HG03045 (cell line): ENCODE data around the gene RABGAP1.

Source experiments
- ATAC-seq: cut with Tn5 transposase; IDR thresholded peaks from one replicate; pipeline ENCODE4 v1.9.1; 2021; ENCODE audit warnings: mild to moderate bottlenecking, moderate library complexity; ENCODE audit not compliant: unreplicated experiment

The RABGAP1 gene

DNA sequence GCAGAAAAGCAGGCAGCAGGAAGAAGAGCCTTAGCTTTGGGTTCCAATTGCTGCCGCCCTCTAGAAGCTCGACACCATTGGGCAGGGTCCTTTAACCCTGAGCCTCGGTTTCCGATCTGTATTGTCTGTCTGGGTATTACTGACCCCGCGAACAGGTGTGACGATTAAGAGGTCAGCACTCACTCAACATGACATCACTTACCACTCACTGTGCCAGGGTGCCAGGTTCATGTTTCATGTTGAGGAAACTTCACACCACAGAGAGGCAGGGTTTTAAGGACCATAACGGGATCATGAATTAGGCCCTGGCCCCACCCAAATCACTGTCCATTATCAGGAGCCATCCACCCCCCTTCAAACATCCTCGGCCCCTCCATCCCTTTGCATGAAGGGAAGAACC is 168.2 kb downstream of the RABGAP1 start:
- no peak for ATAC-seq

GRCh38 chr9:123109540-123110279 is 168.9 kb downstream of the RABGAP1 start:
- ATAC-seq: no peak

GRCh38 chr9:123111427-123112014 is 170.7 kb downstream of the RABGAP1 start:
- ATAC-seq: no peak

GRCh38 chr9:123112015-123112975 is 171.5 kb downstream of the RABGAP1 start:
- ATAC-seq: no peak

DNA sequence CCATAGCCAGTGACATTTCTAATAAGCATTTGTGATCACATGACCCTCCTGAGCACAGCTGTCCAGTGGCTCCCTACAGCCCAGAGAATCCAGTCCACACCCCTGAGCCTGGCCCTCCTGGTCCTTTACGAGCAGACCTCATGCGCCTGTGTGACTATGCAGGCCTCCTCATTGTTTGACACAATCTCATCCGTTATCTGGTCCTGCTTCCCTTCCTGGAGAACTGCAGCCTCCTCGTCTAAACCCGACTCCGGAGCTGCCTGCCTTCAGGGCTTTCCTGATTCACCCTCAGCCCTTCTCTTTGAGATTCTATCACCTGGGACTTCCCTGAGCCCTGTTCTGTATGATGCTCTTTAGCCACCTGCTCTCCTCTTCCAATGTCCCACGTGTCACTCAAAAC is 172.4 kb downstream of the RABGAP1 start:
- no peak for ATAC-seq

GRCh38 chr9:123115146-123115913 is 174.5 kb downstream of the RABGAP1 start:
- no peak for ATAC-seq

DNA sequence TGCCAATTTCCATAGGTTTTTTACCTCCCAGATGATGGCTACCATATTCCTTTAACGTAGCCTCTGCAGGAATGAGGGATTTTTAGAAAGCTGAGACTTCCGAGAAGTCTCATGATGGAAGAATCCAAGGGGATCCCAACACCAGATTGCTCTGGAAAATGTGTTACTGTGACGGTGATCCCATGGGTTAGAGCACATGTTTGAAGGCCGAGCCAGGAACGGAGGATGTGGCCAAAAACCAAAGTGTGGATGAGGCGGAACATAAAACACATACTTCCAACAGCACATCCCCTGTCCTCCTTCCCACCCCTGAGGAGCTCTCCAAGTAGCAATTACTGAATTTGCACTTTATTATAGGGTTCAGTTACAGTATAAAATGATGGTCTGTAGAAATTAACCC is 175.2 kb downstream of the RABGAP1 start:
- no peak for ATAC-seq

DNA sequence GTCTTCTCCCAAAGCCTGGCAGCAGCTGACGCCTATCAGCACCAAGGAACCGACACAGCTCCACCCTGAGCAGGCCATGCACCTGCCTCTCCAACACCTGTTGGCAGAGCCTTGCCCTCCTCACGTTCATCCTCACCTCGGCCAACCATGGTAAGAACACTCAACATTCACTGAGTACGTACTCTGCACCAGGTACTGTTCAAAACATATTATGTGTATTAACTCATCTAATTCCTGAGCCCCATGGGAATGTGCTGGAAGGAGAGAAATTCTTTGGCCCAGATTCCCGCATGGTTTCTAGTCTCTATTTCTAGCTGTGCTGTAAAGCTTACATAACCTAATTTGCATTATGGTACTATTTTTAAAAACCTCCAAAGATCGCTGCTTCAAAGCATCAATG is 178.7 kb downstream of the RABGAP1 start:
- no peak for ATAC-seq

- no peak for ATAC-seq
Measured at GRCh38 chr9:123120131-123120530, 179.3 kb downstream of the RABGAP1 start.

- ATAC-seq: no peak
Measured at GRCh38 chr9:123120953-123121352, 180.1 kb downstream of the RABGAP1 start.

DNA sequence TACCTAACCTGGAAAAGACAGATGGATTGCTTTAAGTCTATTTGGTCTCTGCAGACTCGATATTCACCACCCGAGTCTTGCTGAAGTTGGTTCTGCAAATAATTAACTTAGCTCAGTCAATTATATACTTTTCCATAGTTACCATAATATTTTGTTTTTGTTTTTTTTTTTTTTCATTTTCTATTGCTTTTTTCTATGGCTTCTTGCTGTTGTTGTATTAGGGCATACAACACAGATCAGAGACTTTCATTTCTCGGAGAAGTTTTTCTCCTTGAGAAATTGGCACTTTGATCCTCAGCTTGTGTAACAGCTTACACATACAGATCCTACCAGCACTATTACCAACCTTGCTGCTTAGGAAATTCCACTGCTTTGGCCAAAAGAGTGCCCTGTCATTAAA is 180.6 kb downstream of the RABGAP1 start:
- no peak for ATAC-seq

- no peak for ATAC-seq
Measured at GRCh38 chr9:123127512-123128075, 186.8 kb downstream of the RABGAP1 start.

GRCh38 chr9:123128591-123128990 is 187.8 kb downstream of the RABGAP1 start:
- ATAC-seq: no peak

- no peak for ATAC-seq
Measured at GRCh38 chr9:123129423-123129822, 188.6 kb downstream of the RABGAP1 start.

DNA sequence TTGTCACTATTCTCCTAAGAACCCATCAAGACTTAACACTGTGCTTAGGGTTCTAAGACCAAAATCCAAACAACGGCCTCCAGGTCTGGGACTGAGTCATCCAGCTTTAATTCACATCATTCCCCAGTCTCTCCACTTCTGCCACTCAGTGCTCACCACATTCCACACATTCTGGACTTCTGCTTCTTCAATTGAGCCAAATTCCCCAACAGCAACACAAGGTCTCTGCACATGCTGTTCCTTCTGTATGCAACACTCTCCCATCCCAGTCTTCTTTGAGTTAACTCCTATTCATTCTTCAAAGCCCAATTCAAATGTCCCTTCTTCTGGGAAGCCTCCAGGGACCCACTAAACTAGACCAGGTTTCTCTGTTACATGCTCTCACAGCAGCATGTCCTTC is 190.4 kb downstream of the RABGAP1 start:
- ATAC-seq: no peak

DNA sequence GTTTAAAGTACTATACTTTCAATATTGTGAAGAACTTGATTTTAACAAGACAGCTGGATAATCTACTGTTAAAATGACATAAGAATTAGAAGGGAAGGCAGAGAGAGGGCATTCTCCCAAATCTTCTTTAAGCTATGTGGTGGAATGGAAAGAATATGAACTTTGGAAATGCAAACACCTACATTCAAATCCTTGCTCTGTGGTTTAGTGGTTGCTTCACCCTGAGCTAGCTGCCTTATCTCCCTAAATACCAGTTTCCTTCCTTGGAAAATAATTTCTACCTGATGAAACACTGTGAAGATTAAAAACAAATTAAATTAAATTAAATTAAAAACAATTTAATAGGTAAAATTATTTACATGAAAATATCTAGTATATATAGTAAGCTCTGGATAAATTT is 191.2 kb downstream of the RABGAP1 start:
- ATAC-seq: no peak

GRCh38 chr9:123132696-123133095 is 191.9 kb downstream of the RABGAP1 start:
- ATAC-seq: no peak

DNA sequence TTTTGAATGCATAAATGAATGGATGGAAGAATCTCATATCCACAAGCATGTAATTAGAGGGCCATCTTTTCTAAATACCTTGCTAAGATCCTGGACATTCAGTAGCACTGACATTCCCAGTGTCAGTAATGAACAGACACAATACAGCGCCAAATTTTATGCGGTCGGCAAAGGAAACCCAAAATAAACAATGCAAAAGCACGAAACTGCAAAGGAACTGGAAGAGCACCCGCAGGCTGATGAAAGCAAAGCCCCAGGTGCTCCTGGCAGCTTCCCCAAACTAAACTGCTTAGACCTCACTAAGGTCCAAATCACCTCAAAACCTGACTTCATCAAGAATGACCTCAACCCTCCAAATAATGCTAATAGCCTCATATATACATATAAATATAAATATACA is 194.6 kb downstream of the RABGAP1 start:
- no peak for ATAC-seq

DNA sequence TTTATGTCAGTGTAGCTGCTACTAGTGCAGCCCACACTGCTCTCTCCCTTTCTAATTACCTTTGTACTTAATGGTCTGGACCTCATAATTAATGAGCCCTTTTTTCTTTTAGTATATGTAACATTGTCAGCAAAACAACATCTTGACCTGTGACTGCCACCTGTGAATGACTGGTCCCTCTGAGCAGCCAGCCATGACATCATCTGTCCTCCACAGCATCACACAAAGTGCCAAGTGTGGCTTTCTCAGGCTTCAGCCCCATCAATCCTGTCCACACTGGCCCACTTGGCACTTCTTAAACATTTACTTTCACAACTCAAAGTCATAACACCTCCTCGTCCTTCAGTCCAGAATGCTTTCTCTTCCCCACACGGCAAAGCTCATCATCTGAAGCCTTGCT is 197.3 kb downstream of the RABGAP1 start:
- ATAC-seq: no peak

- no peak for ATAC-seq
Measured at GRCh38 chr9:123149067-123149466, 208.2 kb downstream of the RABGAP1 start.
